IMR-90 (cell line): ENCODE results near the gene SCAND1. TPM values are rescaled to one million over a fixed set of nuclear protein-coding genes. Genes with fewer than 3 reads are reported as not detected.

Source experiments
- ATAC-seq: fragments of 200-7000 bp; cut with Tn5 transposase; 2 replicates; pipeline ENCODE4 v1.9.1; 2020; ENCODE audit warnings: low read depth, mild to moderate bottlenecking, moderate library complexity
- BruUV-seq: library from RNA; stranded (reverse); fragments of 400-500 nt; replicated peaks from 2 replicates; lab custom pipeline; 2021; lab: Mats Ljungman, UMichigan
- CTCF ChIA-PET: fragments of 300-600 bp; formaldehyde crosslinking; extraction: SDS; loops from one replicate; lab custom pipeline; 2021; ENCODE audit warnings: antibody characterized with exemption; lab: Yijun Ruan, JAX
- POLR2A ChIA-PET: fragments of 300-600 bp; sonication (Branson Sonifier 250); formaldehyde crosslinking; loops from one replicate; lab custom pipeline; 2022; ENCODE audit warnings: antibody characterized with exemption; ENCODE audit not compliant: unreplicated experiment; lab: Charles Lee
- DNase-seq: peaks from one replicate; pipeline ENCODE4 v3.0.0; 2013
- H2AFZ ChIP-seq: replicated peaks from 2 replicates; pipeline ENCODE3; 2013; ENCODE audit warnings: low read length, mild to moderate bottlenecking; ENCODE audit not compliant: poor library complexity
- H2AK5ac ChIP-seq: 2 replicates; pipeline ENCODE4 v1.6.1; 2013; ENCODE audit warnings: low read depth, low read length, inconsistent platforms
- H2AK9ac ChIP-seq: replicated peaks from 2 replicates; pipeline ENCODE3; 2013; ENCODE audit warnings: mild to moderate bottlenecking, low read depth, low read length, moderate library complexity; ENCODE audit not compliant: poor library complexity
- H2BK120ac ChIP-seq: 2 replicates; pipeline ENCODE4 v1.6.1; 2013; ENCODE audit warnings: low read depth, low read length, inconsistent platforms
- H2BK15ac ChIP-seq: 3 replicates; pipeline ENCODE4 v1.6.1; 2013; ENCODE audit warnings: low read depth, low read length, inconsistent platforms
- H2BK20ac ChIP-seq: 2 replicates; pipeline ENCODE4 v1.6.1; 2013; ENCODE audit warnings: low read depth, mild to moderate bottlenecking, inconsistent platforms, low read length, moderate library complexity
- H2BK5ac ChIP-seq: 2 replicates; pipeline ENCODE4 v1.6.1; 2013; ENCODE audit warnings: mild to moderate bottlenecking, low read depth, low read length, inconsistent platforms; ENCODE audit not compliant: poor library complexity, severe bottlenecking
- H3K14ac ChIP-seq: replicated peaks from 2 replicates; pipeline ENCODE4 v1.6.1; 2013; ENCODE audit warnings: low read depth, low read length, inconsistent platforms
- H3K18ac ChIP-seq: 2 replicates; pipeline ENCODE4 v1.6.1; 2013; ENCODE audit warnings: low read depth, low read length, control low read depth
- H3K23ac ChIP-seq: 2 replicates; pipeline ENCODE4 v1.6.1; 2013; ENCODE audit warnings: low read depth, low read length, inconsistent platforms
- H3K27ac ChIP-seq: 2 replicates; pipeline ENCODE4 v1.5.1; 2013; ENCODE audit warnings: mild to moderate bottlenecking, control low read depth, low read length; ENCODE audit not compliant: insufficient read depth
- H3K27me3 ChIP-seq: 2 replicates; pipeline ENCODE4 v1.6.1; 2013; ENCODE audit warnings: low read length; ENCODE audit not compliant: control insufficient read depth, insufficient read depth
- H3K36me3 ChIP-seq: 2 replicates; pipeline ENCODE4 v1.6.1; 2013; ENCODE audit warnings: low read length, mixed read lengths; ENCODE audit not compliant: control insufficient read depth, insufficient read depth
- H3K4ac ChIP-seq: 2 replicates; pipeline ENCODE4 v1.6.1; 2013; ENCODE audit warnings: low read depth, low read length, inconsistent platforms
- H3K4me1 ChIP-seq: 2 replicates; pipeline ENCODE4 v1.6.1; 2013; ENCODE audit warnings: low read length, mixed read lengths; ENCODE audit not compliant: control insufficient read depth, insufficient read depth
- H3K4me2 ChIP-seq: 2 replicates; pipeline ENCODE4 v1.6.1; 2013; ENCODE audit warnings: low read depth, mild to moderate bottlenecking, control low read depth, low read length, moderate library complexity
- H3K4me3 ChIP-seq: 2 replicates; pipeline ENCODE4 v1.5.1; 2013; ENCODE audit warnings: low read depth, mild to moderate bottlenecking, control low read depth, low read length, moderate library complexity; ENCODE audit not compliant: insufficient read depth
- H3K56ac ChIP-seq: 2 replicates; pipeline ENCODE4 v1.6.1; 2013; ENCODE audit warnings: low read length, inconsistent platforms; ENCODE audit not compliant: insufficient read depth; ENCODE audit errors: extremely low read depth
- H3K79me1 ChIP-seq, 2 experiments: 2 replicates each; pipeline ENCODE4 v1.6.1; 2013; ENCODE audit warnings: low read length in 2 of 2, inconsistent platforms in 1 of 2, low read depth in 1 of 2
- H3K9ac ChIP-seq: 2 replicates; pipeline ENCODE4 v1.6.1; 2013; ENCODE audit warnings: low read depth, low read length, control low read depth
- H3K9me1 ChIP-seq: 2 replicates; pipeline ENCODE4 v1.6.1; 2013; ENCODE audit warnings: low read length, inconsistent platforms; ENCODE audit not compliant: insufficient read depth
- H3K9me3 ChIP-seq: 2 replicates; pipeline ENCODE4 v1.6.1; 2013; ENCODE audit warnings: low read length; ENCODE audit not compliant: control insufficient read depth, insufficient read depth
- H4K20me1 ChIP-seq: 2 replicates; pipeline ENCODE4 v1.6.1; 2013; ENCODE audit warnings: low read length, inconsistent platforms; ENCODE audit not compliant: insufficient read depth
- H4K5ac ChIP-seq: 2 replicates; pipeline ENCODE4 v1.6.1; 2013; ENCODE audit warnings: mild to moderate bottlenecking, low read depth, low read length, control low read depth
- H4K8ac ChIP-seq, 2 experiments: 2 replicates each; pipeline ENCODE4 v1.6.1; 2013; ENCODE audit warnings: low read depth in 2 of 2, low read length in 2 of 2, control low read depth in 1 of 2, inconsistent platforms in 1 of 2
- H4K91ac ChIP-seq: 2 replicates; pipeline ENCODE4 v1.6.1; 2013; ENCODE audit warnings: low read depth, low read length, inconsistent platforms; ENCODE audit not compliant: insufficient read depth
- BHLHE40 ChIP-seq: fragments of 150-350 bp; IDR thresholded peaks from 2 replicates; pipeline ENCODE4 v1.6.1; 2016; ENCODE audit warnings: mild to moderate bottlenecking, low read depth, low read length
- CHD1 ChIP-seq: IDR thresholded peaks from 2 replicates; pipeline ENCODE4 v1.6.1; 2012; ENCODE audit warnings: low read depth, low read length, improper control_type of control experiment
- MAZ ChIP-seq: IDR thresholded peaks from 2 replicates; pipeline ENCODE4 v1.6.1; 2012; ENCODE audit warnings: low read depth, mild to moderate bottlenecking, low read length, improper control_type of control experiment, moderate library complexity, borderline replicate concordance
- MXI1 ChIP-seq: IDR thresholded peaks from 2 replicates; pipeline ENCODE4 v1.6.1; 2012; ENCODE audit warnings: low read depth, mild to moderate bottlenecking, low read length, moderate library complexity, borderline replicate concordance
- RAD21 ChIP-seq: IDR thresholded peaks from 2 replicates; pipeline ENCODE4 v1.6.1; 2012; ENCODE audit warnings: low read length, improper control_type of control experiment
- RCOR1 ChIP-seq: IDR thresholded peaks from 2 replicates; pipeline ENCODE4 v1.6.1; 2012; ENCODE audit warnings: mild to moderate bottlenecking, low read length, improper control_type of control experiment; ENCODE audit not compliant: insufficient replicate concordance
- SMC3 ChIP-seq: fragments of 150-350 bp; IDR thresholded peaks from 2 replicates; pipeline ENCODE4 v1.6.1; 2016; ENCODE audit warnings: low read depth, mild to moderate bottlenecking, antibody characterized with exemption, low read length, moderate library complexity
- WGBS, 2 experiments: methylation state at CpG; one replicate each; pipeline versions ENCODE4 v1.1.5 to v1.1.7; 2013; ENCODE audit warnings: missing lambda C conversion rate in 2 of 2; ENCODE audit not compliant: insufficient read length in 1 of 2; ENCODE audit errors: extremely low coverage in 2 of 2; 5-methylcytosine and 5-hydroxymethylcytosine counted together
- dilution Hi-C: fragments of 300-500 bp; cut with HindIII; formaldehyde crosslinking; loops from one replicate; pipeline ENCODE4 v1.14.3; 2018; ENCODE audit warnings: low sequenced_read_pairs; ENCODE audit not compliant: unreplicated experiment
- in situ Hi-C: fragments of 300-500 bp; cut with MboI; formaldehyde crosslinking; loops from 3 replicates; pipeline ENCODE4 v1.14.3; 2019; ENCODE audit warnings: low sequenced_read_pairs, inconsistent platforms, mixed read lengths
- intact Hi-C: fragments of 100-400 bp; cut with micrococcal nuclease; formaldehyde crosslinking; loops from 2 replicates; pipeline ENCODE4 v1.10.0; 2022
- polyA plus RNA-seq, 3 experiments: library from polyadenylated mRNA; depleted of rRNA; stranded (reverse); fragments of >200 nt; gene quantifications; 2 replicates each; pipeline ENCODE4 v1.2.3, GENCODE V29; 2012; ENCODE audit warnings: low replicate concordance in 1 of 3
- total RNA-seq: library from RNA; depleted of rRNA; stranded (reverse); fragments of >200 nt; gene quantifications from 2 replicates; pipeline ENCODE4 v1.2.3, GENCODE V29; 2012
- TF ChIP-seq, protein P1 (sequence below): fragments of 150-350 bp; IDR thresholded peaks from 2 replicates; pipeline ENCODE4 v1.6.1; 2017; ENCODE audit warnings: mild to moderate bottlenecking, antibody characterized with exemption, low read length, low read depth
- TF ChIP-seq, protein P2 (sequence below): conservative IDR thresholded peaks from 2 replicates; pipeline ENCODE4 v1.5.1; 2012; ENCODE audit warnings: mild to moderate bottlenecking, low read depth, low read length, improper control_type of control experiment

SCAND1 gene
- total and polyA plus RNA-seq, 2 of the 4 experiments (the other 2 are of a cell fraction): 7.5 to 26.8 TPM

DNA sequence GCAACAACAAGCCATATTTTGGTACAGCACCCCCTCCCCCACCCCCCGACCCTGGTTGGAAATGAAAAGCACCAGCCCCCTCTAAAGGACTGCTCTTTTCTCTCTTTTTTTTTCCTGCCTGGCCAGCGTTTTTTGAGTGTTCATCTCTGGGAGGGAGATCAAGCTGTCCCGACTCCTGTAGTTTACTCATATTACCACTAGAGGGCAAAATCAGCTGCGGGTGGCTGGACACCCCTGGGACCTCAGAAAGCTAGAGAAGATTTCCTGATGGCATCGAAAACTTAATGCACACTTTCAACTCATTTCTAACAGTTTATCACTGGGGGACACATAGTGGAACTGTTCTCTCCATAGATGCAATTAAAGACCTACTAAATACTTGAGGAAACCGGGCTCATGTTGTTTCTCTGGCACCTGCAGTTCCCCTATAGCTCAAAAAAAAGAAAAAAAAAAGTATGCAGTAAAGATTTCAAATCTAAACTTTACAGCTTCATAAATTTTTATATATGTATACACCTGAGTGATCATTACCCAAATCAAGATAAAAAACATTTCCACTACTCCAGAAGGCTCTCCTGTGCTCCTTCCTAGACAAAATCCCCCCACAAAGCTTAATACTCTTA lies 38.5 kb upstream of the SCAND1 start (continued):
- no peak for TF ChIP-seq CHD1

DNA sequence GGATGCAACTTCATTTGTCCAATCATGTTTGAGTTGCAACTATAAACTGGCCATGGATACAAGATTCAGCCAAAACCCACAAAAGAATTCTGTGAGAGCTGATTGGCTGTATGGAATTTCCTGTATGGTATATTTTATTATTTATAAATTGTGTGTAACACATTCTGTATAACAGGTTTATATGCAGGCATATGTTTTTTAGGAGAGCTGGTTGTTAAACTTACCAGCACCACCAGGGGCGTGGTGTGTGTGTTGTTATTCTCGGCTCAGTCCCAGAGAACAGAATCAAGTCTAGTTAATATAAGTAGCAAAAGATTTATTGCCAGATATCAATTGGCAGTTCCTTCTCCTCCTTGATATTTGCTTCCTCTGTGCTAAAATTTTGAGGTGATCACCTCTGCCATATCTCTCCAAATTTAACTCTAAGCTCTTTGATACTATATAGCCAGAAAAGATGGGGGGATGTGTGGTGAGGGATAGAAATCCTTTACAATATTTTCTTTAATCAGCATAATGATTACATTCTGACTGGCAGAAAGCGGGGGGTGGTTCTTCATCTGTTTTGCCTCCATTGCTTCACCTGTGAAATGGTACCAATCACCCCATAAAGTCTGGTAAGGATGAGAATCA lies 37.0 kb upstream of the SCAND1 start:
- H3K18ac ChIP-seq: no peak overlapping the region
- CTCF ChIA-PET: interaction anchor here (0.5 to 7.4 kb wide), 10 partner anchors 11 to 211 kb away, joined by 3 to 90 read pairs (median 3); partner anchors contain the start of gene SCAND1
- no peaks in the 10 kb centered on the region for H3K79me1 ChIP-seq
- no TSS peak for BruUV-seq
- H3K14ac ChIP-seq: no peak overlapping the region
- no peak overlapping the region for H3K27ac ChIP-seq
- H2BK20ac ChIP-seq: no peak overlapping the region
- H2BK5ac ChIP-seq: no peak overlapping the region
- intact Hi-C loops (loop anchor here (5.0 kb wide), 1 partner anchor 61 kb away; no protein-coding TSS in a partner anchor), dilution Hi-C loops (no loop called here), in situ Hi-C loops (loop anchor here (25.0 kb wide), 1 partner anchor 446 kb away; no protein-coding TSS in a partner anchor)
- no peak overlapping the region for H2AK5ac ChIP-seq
- no peak overlapping the region for H2BK120ac ChIP-seq
- H3K27me3 ChIP-seq: peaks cover 14% of the 10 kb centered on the region
- no peak overlapping the region for H2AK9ac ChIP-seq
- ATAC-seq (peak; percentile 49; the same call in 1 of the 2 replicates), DNase-seq (peak; percentile 34)
- H3K56ac ChIP-seq: no peak overlapping the region
- no peak overlapping the region for H3K9ac ChIP-seq
- POLR2A ChIA-PET: interaction anchor here (0.5 kb wide), 1 partner anchor 52 kb away, joined by 15 read pairs; no protein-coding TSS in a partner anchor
- H4K8ac ChIP-seq: no peak overlapping the region
- H3K9me1 ChIP-seq: no peaks in the 10 kb centered on the region
- no peak overlapping the region for H3K23ac ChIP-seq
- H4K5ac ChIP-seq: no peak overlapping the region
- no peak overlapping the region for H4K91ac ChIP-seq
- no peaks in the 10 kb centered on the region for H3K4me1 ChIP-seq
- H2AFZ ChIP-seq: no peak overlapping the region
- H3K4me3 ChIP-seq: no peak overlapping the region
- WGBS, 2 experiments: no CpG with 5 or more reads among the region's 3 CpGs
- no peak overlapping the region for H3K4ac ChIP-seq
- no peaks in the 10 kb centered on the region for H3K36me3 ChIP-seq
- TF ChIP-seq MAZ (no peak), MXI1 (no peak), SMC3 (peak; percentile 21; the same call in 1 of the 2 replicates), BHLHE40 (no peak), RCOR1 (no peak), RAD21 (0 out of 2 replicates have a peak, but pooled peaks have one; percentile 22)
- TF ChIP-seq, protein P1, sequence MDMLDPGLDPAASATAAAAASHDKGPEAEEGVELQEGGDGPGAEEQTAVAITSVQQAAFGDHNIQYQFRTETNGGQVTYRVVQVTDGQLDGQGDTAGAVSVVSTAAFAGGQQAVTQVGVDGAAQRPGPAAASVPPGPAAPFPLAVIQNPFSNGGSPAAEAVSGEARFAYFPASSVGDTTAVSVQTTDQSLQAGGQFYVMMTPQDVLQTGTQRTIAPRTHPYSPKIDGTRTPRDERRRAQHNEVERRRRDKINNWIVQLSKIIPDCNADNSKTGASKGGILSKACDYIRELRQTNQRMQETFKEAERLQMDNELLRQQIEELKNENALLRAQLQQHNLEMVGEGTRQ: no peak
- TF ChIP-seq, protein P2, sequence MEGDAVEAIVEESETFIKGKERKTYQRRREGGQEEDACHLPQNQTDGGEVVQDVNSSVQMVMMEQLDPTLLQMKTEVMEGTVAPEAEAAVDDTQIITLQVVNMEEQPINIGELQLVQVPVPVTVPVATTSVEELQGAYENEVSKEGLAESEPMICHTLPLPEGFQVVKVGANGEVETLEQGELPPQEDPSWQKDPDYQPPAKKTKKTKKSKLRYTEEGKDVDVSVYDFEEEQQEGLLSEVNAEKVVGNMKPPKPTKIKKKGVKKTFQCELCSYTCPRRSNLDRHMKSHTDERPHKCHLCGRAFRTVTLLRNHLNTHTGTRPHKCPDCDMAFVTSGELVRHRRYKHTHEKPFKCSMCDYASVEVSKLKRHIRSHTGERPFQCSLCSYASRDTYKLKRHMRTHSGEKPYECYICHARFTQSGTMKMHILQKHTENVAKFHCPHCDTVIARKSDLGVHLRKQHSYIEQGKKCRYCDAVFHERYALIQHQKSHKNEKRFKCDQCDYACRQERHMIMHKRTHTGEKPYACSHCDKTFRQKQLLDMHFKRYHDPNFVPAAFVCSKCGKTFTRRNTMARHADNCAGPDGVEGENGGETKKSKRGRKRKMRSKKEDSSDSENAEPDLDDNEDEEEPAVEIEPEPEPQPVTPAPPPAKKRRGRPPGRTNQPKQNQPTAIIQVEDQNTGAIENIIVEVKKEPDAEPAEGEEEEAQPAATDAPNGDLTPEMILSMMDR: peak; percentile 52
- H4K20me1 ChIP-seq: no peaks in the 10 kb centered on the region
- no peaks in the 10 kb centered on the region for H3K9me3 ChIP-seq
- no peak overlapping the region for H3K4me2 ChIP-seq
- no peak overlapping the region for H2BK15ac ChIP-seq
